Endothelial cell of umbilical vein (primary cell): ENCODE results near the gene PTPN12.

Experiments
- CTCF ChIP-seq, 2 donors: IDR thresholded peaks; 1 replicate in 1 of 2; 2 replicates in 1 of 2; pipeline ENCODE4 v1.5.1; 2011; ENCODE audit warnings: low read length in 2 of 2, mild to moderate bottlenecking in 2 of 2, moderate library complexity in 2 of 2, control low read depth in 1 of 2, inconsistent platforms in 1 of 2, low read depth in 1 of 2; ENCODE audit not compliant: insufficient read depth in 1 of 2; ENCODE audit errors: extremely low read depth in 1 of 2
- EZH2 ChIP-seq: IDR thresholded peaks from 2 replicates; pipeline ENCODE4 v1.6.1; 2012; ENCODE audit warnings: borderline replicate concordance, low read depth, mild to moderate bottlenecking, moderate library complexity, low read length, inconsistent platforms; ENCODE audit not compliant: severe bottlenecking
- MYC ChIP-seq: IDR thresholded peaks from one replicate; pipeline ENCODE4 v1.6.1; 2011; ENCODE audit warnings: mild to moderate bottlenecking, low read depth, low read length
- POLR2A ChIP-seq: IDR thresholded peaks from 2 replicates; pipeline ENCODE4 v1.6.1; 2012; ENCODE audit warnings: low read depth, mild to moderate bottlenecking, control low read depth, low read length
- POLR2AphosphoS5 ChIP-seq: IDR thresholded peaks from 2 replicates; pipeline ENCODE4 v1.6.1; 2012; ENCODE audit warnings: low read depth, mild to moderate bottlenecking, control low read depth, low read length, moderate library complexity; ENCODE audit not compliant: insufficient read depth

GRCh38 chr7:77587272-77587671, 50.2 kb downstream of the PTPN12 start:
- no peak for TF ChIP-seq CTCF (IDR thresholded peaks at IDR 0.05; ENCODE audit: extremely low read depth in 1 of 2, insufficient read depth in 1 of 2, low read depth in 1 of 2, low read length in 2 of 2)
- no peak for TF ChIP-seq EZH2
- no peak for TF ChIP-seq POLR2A
- TF ChIP-seq POLR2AphosphoS5, result no peak
- no peak for TF ChIP-seq MYC
